Stimulated activated CD8-positive, alpha-beta memory T cell treated with anti-CD3 and anti-CD28 coated beads, Interleukin-12 subunit alpha, Interleukin-12 subunit beta, amount 100 ng/mL, for 24 hours (primary cell): ENCODE data around the gene HRK.
A peak's percentile ranks its signal among the peaks of the same experiment; 100 is the strongest.

Experiments
- DNase-seq: peaks from one replicate; pipeline ENCODE4 v3.0.0-alpha.2; 2020; ENCODE audit errors: extremely low read depth

Gene HRK

DNA sequence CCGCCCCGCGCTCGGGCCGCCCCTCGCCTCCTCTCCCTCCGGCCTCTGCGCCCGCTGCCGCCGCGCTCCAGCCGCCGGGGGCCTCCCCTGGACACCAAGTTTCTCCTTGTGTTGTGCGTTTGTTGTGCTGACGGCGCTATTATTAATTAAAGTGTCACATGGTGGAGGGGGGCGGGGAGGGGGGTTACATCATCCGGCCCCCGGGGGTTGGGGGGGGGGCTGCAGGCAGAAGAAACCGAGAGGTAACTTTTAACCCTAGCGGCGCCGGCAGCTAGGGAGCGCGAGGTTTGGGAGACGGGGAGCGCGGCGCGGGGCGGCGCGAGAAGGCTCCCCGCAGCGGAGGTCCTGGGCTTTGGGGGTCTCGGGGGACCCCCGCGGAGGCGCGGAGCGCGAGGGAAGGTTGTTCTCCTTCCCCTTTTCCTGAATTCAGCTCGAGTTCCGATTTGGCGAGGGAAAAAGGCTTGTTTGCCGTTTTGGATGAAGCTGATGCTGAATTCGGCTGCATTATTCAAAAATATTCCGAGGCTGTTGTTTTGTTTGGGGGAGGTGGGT is at the start of gene HRK:
TSS of gene HRK (minus strand) at position 117 of the 552 bp plus-strand sequence. CDS start 134 bp downstream, outside the sequence.
- no peak for DNase-seq

DNA sequence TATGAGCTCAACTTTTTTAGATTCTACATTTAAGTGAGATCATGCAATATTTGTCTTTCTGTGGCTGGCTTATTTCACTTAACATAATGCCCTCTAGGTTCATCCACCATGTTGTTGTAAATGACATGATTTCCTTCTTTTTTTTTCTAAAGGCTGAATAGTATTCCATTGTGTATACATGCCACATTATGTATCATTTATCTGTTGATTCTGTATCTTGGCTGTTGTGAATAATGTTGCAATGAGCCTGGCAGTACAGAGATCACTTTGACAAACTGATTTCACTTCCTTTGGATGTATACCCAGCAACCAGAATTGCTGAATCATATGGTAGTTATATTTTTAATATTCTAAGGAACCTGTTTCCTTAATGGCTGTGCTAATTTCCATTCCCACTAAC is 48.6 kb upstream of the HRK start:
- DNase-seq = no peak

DNA sequence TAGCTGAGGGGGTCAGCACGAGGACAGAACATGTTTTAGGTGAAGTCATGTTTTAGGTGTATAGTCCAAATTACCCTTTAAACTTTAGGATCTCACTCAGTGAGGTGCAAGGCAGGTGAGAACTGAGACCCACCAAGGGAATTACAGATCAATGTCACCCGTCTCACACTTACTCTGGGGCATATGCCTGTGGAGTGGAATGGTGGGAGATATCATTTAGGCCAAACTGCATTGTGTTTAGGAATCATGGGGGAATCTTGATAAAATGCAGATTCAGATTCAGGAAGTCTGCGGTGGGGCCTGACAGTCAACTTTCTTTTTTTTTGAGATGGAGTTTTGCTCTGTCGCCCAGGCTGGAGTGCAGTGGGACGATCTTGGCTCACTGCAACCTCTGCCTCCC is 47.3 kb upstream of the HRK start:
- DNase-seq = no peak

DNA sequence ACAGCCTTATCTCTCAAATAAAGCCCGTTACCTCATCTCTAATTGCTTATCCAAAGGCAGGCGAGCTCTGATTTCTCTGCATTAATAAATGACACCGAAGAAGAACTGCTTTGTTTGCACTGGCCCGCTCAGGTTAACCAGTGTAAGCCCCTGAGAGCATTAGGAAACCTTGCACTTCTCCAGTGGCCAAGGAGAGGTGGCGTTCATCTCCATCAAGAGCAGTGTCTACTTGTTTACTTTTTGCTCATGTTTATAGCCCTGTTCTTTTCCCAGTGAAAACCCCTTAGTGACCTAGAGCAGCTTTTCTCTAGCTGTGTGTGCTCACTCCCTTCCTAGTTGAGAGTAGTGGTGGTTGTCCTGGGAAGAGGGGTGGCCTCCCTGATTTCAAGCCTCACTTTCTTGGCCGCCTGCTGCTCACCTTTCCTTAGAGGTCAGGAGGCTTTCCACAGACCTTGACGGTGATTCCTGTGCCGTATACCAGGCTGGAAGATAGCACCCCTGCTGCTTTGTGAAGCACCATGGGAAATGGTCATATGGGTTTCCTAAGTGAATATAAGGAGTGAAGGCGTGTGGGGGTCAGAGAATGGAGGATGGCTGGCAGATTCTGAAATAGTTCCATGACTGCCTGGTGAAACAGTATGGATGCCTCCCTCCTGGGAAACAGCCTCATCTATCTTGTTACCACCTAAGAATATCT is 46.2 kb upstream of the HRK start:
- no peak for DNase-seq

GRCh38 chr12:116926283-116927243 is 45.3 kb upstream of the HRK start:
- no peak for DNase-seq

DNA sequence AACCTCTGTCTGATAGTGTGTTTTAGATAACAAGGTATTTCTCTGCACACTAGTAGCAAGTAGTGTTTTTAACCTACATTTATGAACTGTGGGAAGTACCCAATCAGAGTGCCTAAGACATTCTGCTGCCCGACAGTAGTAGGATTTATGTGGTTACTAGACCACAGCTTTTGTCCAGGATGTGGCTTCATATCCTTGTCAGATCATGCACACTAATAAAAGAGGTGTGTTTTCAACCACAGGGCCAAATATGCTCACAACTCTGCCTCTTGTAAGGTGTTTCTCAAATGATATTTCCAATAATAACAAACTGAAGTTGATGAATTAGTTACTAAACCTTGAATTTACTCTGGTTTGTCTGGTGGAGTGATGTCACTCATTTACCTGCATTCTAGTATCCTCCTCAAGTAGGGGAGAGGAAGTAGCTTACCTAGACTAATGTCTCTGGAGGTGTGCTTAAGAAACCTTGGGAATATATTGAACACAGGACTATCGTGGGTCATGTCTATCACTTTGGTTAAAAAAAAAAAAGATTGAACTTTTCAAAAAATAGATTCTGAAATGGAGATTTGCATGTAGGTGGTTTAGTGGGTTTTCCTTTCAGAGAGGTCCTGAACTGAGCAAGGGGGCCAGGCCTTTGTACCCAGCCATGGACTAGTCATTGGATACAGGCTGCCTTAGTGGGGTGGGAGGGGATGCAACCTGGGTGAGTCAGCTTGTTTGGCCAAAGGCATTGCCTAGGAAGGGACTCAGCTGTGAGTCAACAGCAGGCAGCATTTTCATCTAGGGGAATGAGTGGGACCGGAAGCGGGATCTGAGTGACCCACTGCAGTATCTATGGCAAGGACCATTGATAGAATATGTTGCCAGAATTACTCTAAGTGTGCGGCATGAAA is 43.6 kb upstream of the HRK start:
- no peak for DNase-seq

- DNase-seq = no peak
These were observed 41.1 kb upstream of the HRK start for GRCh38 chr12:116922194-116922897.

DNA sequence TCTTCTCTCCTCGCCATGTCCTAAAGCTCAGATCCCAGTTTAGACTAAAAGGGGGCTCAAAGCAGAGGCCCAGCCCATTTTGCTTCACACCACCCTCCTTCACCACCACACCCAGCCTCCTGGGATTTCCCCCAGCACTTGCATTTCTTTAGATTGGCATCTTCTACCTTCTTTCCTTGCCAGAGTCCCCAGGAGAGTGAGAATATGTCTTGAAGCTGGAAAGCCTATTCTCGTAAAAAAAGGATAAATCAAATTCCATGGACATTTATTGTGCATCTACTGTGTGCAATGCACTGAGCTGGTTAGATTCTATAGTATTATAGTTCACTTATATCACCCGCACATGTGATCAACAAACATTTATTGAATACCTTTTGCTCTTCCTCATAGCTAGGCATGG is 39.7 kb upstream of the HRK start:
- no peak for DNase-seq

- no peak for DNase-seq
These were observed 38.7 kb upstream of the HRK start for GRCh38 chr12:116919706-116920485.

DNA sequence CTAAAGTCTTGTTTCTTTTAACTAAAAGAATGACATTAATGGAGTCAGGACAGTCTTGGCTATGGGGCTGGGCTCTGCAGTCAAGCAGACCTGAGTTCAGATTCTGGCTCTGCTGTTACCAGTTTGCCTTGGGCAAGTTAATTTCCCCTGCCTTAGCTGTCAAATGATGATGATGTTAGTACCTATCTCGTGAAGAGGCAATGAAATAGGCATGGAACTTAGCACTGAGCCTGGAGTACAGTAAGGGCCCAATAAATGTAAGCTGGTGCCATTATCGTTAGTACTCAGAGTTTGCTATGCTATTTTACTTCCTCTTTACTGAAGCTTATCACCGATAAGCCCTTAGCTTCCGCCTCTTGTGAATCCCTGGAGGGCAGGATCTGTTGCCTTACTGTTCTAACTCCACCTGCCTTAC is 38.0 kb upstream of the HRK start:
- DNase-seq = no peak

GRCh38 chr12:116918464-116918863 is 37.2 kb upstream of the HRK start:
- DNase-seq = no peak

DNA sequence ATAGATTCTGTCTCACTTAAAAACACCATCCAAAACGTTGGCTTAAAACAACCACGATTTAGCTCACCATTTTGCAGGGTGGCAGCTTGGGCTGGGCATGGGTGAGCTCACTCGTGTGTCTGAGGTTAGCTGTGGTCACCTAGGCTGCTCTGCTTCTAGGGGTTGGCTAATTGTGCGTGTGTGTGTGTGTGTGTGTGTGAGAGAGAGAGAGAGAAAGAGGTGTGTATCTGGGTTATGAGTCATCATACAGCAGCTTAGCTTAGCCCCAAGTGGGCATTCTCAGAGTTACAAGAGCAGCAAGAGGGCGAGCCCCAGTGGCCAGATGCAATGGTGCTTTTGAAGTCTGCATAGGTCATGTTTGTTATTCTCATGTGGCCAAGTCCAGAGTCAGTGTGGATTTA is 35.5 kb upstream of the HRK start:
- no peak for DNase-seq

- DNase-seq = no peak
These were observed 34.9 kb upstream of the HRK start for GRCh38 chr12:116916122-116916521.

DNA sequence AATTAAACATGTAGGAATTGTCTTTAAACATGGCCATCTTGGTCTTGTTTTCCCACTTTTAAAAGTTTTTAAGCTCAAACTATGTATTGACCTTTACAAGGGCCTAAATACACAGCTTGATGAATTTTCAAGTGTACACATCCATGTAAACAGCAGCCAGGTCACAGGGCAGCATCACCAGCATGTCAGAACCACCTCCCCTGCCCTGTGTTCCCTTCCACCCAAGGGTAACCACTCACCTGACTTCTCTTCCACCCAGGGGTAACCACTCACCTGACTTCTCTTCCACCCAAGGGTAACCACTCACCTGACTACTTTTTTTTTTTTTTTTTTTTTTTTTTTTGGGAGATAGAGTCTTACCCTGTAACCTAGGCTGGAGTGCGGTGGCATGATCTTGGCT is 34.1 kb upstream of the HRK start:
- no peak for DNase-seq

DNA sequence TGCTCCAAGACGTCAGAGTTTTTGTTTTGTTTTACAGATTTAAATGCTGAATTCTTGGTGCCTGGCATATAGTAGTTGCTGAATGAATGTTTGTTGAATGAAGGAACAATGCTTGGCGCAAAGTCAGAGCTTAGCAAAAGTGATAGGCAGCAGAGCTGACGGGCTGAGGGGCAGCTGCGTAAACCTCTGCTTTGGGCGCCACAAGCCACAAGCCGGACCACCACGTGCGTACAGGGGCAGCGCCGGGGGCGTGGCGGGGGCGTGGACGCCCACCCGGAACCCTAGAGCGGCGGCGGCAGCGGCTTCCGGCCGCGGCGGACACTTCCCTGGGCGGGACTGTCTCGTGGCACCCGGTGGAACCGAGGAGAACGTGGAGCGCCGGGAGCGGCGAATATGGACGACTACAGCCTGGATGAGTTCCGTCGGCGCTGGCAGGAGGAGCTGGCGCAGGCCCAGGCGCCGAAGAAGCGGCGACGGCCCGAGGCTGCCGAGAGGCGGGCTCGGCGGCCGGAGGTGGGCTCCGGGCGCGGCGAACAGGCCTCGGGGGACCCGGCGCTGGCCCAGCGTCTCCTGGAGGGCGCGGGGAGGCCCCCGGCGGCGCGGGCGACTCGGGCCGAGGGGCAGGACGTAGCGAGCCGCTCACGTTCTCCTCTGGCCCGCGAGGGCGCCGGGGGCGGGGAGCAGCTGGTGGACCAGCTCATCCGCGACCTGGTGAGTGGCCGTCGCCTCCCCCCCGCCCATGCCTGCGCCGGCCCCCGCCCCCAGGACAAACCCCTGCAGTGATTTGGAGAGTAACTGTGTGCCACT is 29.6 kb upstream of the HRK start, which contains the start of gene FBXW8:
TSS of gene FBXW8 (plus strand) at position 306 of the 807 bp plus-strand sequence. CDS start at position 394, 88 bp downstream.
- peak; percentile 47 for DNase-seq

DNA sequence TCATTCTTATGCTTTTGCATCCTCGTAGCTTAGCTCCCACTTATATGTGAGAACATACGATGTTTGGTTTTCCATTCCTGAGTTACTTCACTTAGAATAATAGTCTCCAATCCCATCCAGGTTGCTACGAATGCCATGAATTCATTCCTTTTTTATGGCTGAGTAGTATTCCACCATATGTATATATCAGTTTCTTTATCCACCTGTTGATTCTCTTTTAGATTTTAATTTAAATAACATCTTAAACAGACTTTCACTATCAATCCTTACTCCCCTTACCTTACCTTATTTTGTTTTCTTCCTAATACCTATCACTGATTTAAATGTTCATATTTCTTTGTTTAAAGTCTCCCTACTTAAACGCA is 29.0 kb upstream of the HRK start:
- no peak for DNase-seq

GRCh38 chr12:116906285-116906684 is 25.0 kb upstream of the HRK start:
- no peak for DNase-seq

GRCh38 chr12:116903818-116904217 is 22.6 kb upstream of the HRK start:
- no peak for DNase-seq

DNA sequence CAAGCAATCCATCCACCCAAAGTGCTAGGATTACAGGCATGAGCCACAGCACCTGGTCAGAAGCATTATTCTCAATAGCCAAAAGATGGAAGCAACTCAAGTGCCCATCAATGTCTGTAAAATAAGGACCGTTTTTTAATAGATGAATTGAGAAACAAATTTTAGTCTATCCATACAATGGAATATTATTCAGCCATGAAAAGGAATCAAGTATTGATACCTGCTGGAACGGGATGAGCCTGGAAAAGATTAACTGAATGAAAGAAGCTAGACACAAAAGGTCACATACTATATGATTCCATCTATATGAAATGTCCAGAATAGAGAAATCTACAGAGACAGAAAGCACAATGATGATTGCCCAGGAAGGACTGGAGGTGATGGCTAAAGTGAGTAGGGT is 20.4 kb upstream of the HRK start:
- no peak for DNase-seq
